Amniotic epithelial cell (primary cell): ENCODE data around the gene JUP.
"Not testable (repeated sequence)": the region's sequence is repeated elsewhere in the genome, so short reads cannot be mapped to it uniquely, and the experiment has no call there.

Experiments
- DNase-seq: peaks from one replicate; pipeline ENCODE4 v3.0.0-alpha.2; 2010; ENCODE audit warnings: low read depth

Gene JUP

GRCh38 chr17:41781404-41782110 lies 5.0 kb downstream of the JUP start:
- DNase-seq, result peak; percentile 44

- no peak for DNase-seq
These were observed 6.6 kb downstream of the JUP start for GRCh38 chr17:41779954-41780353.

DNA sequence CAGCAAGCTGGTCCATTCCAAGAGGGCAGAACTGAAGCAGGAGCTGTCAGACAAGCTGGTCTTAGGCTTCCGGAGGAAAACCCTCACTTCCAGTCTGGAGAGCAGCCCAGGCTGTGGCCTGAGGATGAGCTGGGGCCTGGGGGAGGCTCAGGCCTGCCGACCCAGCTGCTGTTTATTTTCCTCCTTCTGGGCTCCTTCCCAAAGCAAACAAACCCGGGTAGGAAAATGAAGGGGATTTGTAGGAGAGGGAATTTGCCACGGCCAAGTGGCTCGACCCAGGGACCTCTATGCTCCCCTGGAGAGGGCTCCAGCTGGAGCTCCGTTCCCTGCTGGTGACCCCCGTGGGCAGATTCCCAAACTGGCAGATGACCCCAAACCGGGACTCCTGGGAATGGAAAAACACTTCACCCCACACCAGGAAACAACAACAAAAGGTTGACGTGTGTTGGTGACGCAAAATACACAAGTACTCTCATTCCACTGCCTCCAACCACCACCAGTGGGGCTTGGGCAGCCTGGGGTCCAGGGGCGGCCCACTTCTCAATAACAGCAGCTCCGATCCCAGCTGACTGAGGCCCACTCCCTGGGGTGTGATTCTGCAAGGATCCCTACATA lies 8.8 kb downstream of the JUP start:
- DNase-seq, result peak; percentile 89

GRCh38 chr17:41777157-41777573 lies 9.3 kb downstream of the JUP start:
- no peak for DNase-seq

- DNase-seq, result not testable (repeated sequence)
These were observed 10.1 kb downstream of the JUP start for GRCh38 chr17:41776262-41776900.

GRCh38 chr17:41775394-41776226 lies 10.9 kb downstream of the JUP start:
- DNase-seq, result no peak

DNA sequence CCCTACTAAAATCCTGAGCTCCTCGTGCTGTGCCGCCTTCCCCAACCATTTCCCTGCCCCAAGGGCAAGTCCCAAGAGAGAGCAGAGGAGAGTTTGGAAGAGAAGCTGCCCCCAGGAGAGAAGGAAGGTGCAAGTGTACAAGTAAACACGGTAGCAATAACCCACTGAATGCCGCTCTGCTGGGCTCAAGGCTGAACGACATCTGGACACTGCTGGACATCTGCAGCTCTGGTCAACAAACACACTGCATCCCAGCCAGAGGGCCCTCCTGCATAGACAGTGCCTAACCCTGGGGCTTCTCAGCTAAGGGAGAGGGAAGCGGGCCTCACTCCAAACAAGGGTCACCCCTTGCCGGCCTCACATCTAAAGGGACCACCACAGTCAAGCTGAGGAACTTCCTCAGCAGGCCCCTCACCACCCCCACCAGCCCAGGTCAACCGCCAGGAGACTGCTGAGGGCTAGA lies 12.7 kb downstream of the JUP start:
- no peak for DNase-seq

DNA sequence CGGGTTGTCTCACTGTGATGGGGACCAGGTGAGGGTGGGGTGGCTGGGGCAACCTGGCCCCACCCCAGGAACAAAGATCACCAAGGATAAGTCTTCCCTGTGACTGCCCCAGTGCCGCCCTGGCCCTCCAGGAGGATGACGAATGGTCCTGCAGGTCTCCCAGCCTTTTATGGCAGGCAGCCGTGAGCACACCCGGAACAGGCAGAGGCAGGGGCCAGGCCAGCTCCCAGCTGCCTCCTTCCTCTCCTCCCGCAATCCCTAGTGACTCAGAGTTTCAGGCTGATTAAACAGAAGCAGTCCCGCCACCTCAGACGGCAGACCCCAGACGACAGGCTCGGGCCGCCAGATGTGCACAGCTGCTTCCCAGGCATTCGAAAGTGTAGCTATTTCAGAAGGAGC lies 13.3 kb downstream of the JUP start:
- peak; percentile 84 for DNase-seq

- no peak for DNase-seq
These were observed 13.8 kb downstream of the JUP start for GRCh38 chr17:41772586-41773189.

- DNase-seq, result no peak
These were observed 14.3 kb downstream of the JUP start for GRCh38 chr17:41772218-41772585.

DNA sequence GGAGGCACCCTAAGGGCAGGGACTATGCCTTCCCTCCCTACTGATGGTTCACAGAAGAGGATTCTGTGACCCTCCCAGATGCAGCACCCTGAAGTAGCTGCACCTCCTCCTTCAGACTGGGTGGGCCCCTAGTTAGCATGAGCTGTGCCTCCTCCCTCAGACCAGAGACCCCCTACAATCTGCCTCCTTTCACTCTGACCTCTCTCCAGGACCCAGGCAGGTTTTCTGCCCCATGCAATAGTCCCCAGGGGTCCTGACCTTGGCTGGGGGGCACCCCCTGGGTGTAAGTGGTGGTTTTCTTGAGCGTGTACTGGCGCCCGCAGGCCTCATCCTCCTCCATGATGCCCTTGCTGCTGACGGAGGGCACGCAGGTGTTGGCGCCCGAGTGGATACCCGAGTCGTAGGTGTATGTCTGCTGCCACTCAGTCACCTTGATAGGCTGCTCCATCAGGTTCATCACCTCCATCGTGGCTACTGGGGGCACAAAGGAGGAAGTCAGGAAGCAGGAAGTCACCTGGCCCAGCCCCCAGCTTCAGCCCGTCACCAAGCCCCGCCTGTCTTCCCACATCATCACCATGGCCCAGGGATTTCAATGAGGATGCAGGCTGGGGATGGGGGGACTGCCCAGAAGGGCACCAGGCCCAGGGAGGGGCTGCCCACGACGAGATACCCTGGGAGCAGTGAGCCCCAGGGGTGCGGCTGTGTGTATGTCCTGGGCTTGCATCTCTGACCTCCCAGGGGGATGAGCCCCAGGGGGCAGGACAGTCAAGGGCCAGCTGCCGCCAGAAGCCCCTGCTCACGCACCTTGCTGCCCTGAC lies 14.9 kb downstream of the JUP start:
- DNase-seq, result no peak

- DNase-seq, result no peak
These were observed 16.5 kb downstream of the JUP start for GRCh38 chr17:41769985-41770384.

DNA sequence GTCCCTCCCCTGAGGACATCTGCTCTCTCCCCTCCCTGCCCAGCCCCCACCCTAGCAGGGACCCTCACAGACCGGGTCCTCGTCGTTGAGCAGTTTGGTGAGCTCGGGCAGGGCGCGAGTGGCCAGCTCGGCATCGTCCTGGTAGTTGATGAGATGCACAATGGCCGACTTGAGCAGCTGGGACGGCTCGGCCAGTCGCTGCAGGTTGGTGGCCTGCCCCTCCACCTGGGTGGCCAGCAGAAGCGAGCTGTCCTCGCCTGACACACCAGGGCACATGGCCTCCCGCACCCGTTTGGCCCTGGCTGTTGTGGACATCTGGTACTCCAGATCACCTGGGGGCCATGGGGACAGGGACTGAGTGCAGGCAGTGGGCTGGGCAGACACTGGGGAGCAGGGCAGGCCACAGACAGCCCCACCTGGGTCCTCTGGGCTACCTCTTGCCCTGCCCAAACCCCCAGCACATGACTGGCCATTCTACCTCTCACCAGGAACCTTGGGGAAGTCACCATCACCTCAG lies 17.1 kb downstream of the JUP start:
- DNase-seq, result no peak

DNA sequence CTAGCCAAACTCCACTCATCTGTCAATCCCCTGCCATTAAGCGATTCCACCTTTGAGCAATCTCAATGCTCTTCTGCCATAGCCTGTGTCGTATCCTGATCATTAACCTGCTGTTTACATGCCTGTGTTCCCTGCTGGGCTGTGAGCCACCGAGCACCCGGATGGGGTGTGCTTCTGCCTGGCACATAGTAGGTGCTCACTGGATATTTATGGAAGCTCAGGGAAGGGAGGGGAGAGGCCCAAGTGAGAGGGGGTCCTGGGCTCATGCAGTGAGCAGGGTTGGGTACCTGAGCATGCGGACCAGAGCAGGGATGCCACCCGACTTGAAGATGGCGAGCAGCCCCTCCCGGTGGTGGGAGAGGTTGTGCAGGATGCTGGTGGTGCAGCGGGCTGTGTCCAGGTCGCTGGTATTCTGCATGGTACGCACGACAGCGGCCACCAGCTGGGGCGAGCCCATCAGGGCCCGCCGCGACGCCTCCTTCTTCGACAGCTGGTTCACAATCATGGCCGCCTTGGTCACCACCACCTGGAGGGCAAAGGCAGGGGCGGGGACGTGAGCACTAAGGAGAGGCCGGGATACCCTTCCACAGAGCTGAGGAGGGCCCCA lies 17.7 kb downstream of the JUP start:
- DNase-seq, result no peak

GRCh38 chr17:41767324-41768042 lies 19.0 kb downstream of the JUP start:
- no peak for DNase-seq

GRCh38 chr17:41766135-41766534 lies 20.4 kb downstream of the JUP start:
- no peak for DNase-seq

DNA sequence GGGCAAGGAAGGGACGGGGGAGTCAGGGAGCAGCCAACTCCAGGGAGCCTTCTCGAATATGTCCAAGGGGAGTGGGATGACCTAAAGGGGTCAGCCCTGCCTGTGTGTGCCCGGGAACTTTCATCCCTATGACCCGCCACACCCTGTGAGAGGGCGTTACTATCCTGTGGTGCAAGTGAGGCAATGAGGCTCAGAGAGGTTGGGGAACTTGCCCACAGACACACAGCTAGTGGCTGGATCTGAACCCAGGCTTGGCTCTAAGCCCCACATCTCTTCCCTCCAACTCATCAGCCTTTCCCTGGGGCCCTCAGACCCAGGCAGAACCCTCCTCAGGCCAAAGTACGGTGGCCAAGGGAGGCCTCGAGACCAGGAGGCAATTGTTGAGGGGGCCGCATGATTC lies 23.2 kb downstream of the JUP start:
- no peak for DNase-seq

DNA sequence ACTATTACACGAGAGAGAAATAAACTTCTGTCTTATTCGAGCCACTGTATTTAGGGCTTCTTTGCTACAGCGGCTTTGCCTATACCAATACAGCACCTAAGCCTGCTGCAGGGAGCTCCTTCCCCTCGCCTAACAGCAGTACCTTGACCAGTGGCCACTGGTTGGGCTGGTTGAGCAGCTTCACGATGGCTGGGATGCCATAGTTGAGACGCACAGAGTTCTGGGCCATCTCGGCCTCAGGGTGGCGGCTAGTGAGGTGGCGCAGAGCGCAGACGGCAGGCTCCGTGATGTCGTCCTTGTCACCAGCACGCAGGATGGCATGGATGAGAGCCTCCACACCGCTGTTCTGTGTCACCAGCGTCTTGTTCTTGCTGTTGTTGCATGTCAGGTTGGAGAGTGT lies 23.7 kb downstream of the JUP start:
- DNase-seq, result no peak

DNA sequence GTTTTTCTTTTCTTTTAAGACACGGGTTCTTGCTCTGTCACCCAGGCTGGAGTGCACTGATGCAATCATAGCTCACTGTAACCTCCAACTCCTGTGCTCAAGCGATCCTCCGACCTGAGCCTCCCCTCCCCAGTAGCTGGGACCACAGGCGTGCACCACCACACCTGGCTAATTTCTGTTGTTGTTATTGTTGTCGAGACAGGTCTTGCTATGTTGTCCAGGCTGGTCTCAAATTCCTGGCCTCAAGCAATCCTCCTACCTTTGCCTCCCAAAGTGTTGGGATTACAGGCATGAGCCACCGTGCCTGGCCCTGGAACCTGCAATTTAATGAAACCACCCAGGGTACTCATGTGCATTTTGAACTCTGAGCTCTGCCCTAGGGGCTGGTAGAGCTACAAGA lies 24.1 kb downstream of the JUP start:
- no peak for DNase-seq

- no peak for DNase-seq
These were observed 25.6 kb downstream of the JUP start for GRCh38 chr17:41760878-41761277.
